HepG2 (cell line): ENCODE measurements around the gene EIF1AD. TPM values are rescaled to one million over a fixed set of nuclear protein-coding genes. Genes with fewer than 3 reads are reported as not detected.

Experiments
- IRX3 ChIP-seq: sonication (generic); formaldehyde crosslinking; IDR thresholded peaks from 2 replicates; pipeline ENCODE4 v1.8.1; 2023; ENCODE audit warnings: mild to moderate bottlenecking, low read depth, missing genetic modification reagents, borderline replicate concordance
- NBN ChIP-seq: fragments of 450-650 bp; conservative IDR thresholded peaks from 2 replicates; pipeline ENCODE4 v1.6.1; 2017
- NFE2L1 ChIP-seq: sonication (generic); formaldehyde crosslinking; IDR thresholded peaks from 2 replicates; pipeline ENCODE4 v1.4.0; 2020; ENCODE audit warnings: missing genetic modification reagents, mild to moderate bottlenecking, borderline replicate concordance
- PAF1 ChIP-seq: IDR thresholded peaks from 2 replicates; pipeline ENCODE4 v1.6.1; 2016; ENCODE audit warnings: missing genetic modification reagents, missing compliant biosample characterization
- SAFB2 ChIP-seq: sonication (generic); formaldehyde crosslinking; IDR thresholded peaks from 2 replicates; pipeline ENCODE4 v1.5.1; 2020; ENCODE audit warnings: missing genetic modification reagents, low read depth, mild to moderate bottlenecking, borderline replicate concordance
- SRSF1 ChIP-seq: fragments of 200-400 bp; formaldehyde crosslinking; optimal IDR thresholded peaks from 2 replicates; pipeline ENCODE3; 2017; ENCODE audit warnings: mild to moderate bottlenecking, low read depth, low read length, moderate library complexity
- TCF7 ChIP-seq: sonication (generic); IDR thresholded peaks from 2 replicates; pipeline ENCODE4 v1.6.1; 2016; ENCODE audit warnings: antibody characterized with exemption, low read depth
- YEATS2 ChIP-seq: sonication (generic); formaldehyde crosslinking; IDR thresholded peaks from 2 replicates; pipeline ENCODE4 v1.4.0; 2020; ENCODE audit warnings: missing genetic modification reagents, borderline replicate concordance
- ZNF207 ChIP-seq: fragments of 450-650 bp; IDR thresholded peaks from 2 replicates; pipeline ENCODE4 v1.6.1; 2016; ENCODE audit warnings: antibody characterized with exemption, borderline replicate concordance
- ZNF557 ChIP-seq: sonication (generic); formaldehyde crosslinking; IDR thresholded peaks from 2 replicates; pipeline ENCODE4 v1.4.0; 2020; ENCODE audit warnings: missing genetic modification reagents
- ZNF569 ChIP-seq: sonication (generic); formaldehyde crosslinking; IDR thresholded peaks from 2 replicates; pipeline ENCODE4 v1.5.0; 2020; ENCODE audit warnings: mild to moderate bottlenecking, missing genetic modification reagents, moderate library complexity, borderline replicate concordance
- ZNF672 ChIP-seq: sonication (generic); formaldehyde crosslinking; IDR thresholded peaks from 2 replicates; pipeline ENCODE4 v1.8.1; 2022; ENCODE audit warnings: missing genetic modification reagents
- ZNF777 ChIP-seq: sonication (generic); formaldehyde crosslinking; IDR thresholded peaks from 2 replicates; pipeline ENCODE4 v1.4.0; 2020; ENCODE audit warnings: missing genetic modification reagents
- ZZZ3 ChIP-seq: sonication (generic); formaldehyde crosslinking; IDR thresholded peaks from 2 replicates; pipeline ENCODE4 v1.4.0; 2020; ENCODE audit warnings: missing genetic modification reagents, mild to moderate bottlenecking, borderline replicate concordance
- polyA plus RNA-seq, 8 experiments: library from polyadenylated mRNA; depleted of rRNA in 3 of 8; stranded (reverse) in 7 of 8; unstranded in 1 of 8; fragments of >200 nt; fragmentation: Illumina TruSeq in 4 of 8; extraction: Trizol in 4 of 8; gene quantifications; 2 replicates each; pipeline versions ENCODE4 v1.2.1 to v1.2.3, GENCODE V29; 2011 to 2016; ENCODE audit warnings: low read depth in 4 of 8, missing spikeins in 1 of 8, mixed read lengths in 1 of 8; ENCODE audit not compliant: insufficient read depth in 1 of 8
- total RNA-seq, 5 experiments: library from RNA; depleted of rRNA; stranded (reverse); fragments of >200 nt; fragmentation: Illumina TruSeq; extraction: Trizol; gene quantifications; 2 replicates each; pipeline ENCODE4 v1.2.3, GENCODE V29; 2016; ENCODE audit warnings: low read depth in 1 of 5
- TF ChIP-seq, protein P1 (sequence below): sonication (generic); formaldehyde crosslinking; IDR thresholded peaks from 2 replicates; pipeline ENCODE4 v1.9.0; 2021; ENCODE audit warnings: missing genetic modification reagents, borderline replicate concordance
- TF ChIP-seq, protein P2 (sequence below): sonication (generic); formaldehyde crosslinking; IDR thresholded peaks from 2 replicates; pipeline ENCODE4 v1.5.0; 2020; ENCODE audit warnings: missing genetic modification reagents
- TF ChIP-seq, protein P3 (sequence below): sonication (generic); formaldehyde crosslinking; IDR thresholded peaks from 2 replicates; pipeline ENCODE4 v1.4.0; 2020; ENCODE audit warnings: missing genetic modification reagents
- TF ChIP-seq, protein P4 (sequence below): sonication (generic); formaldehyde crosslinking; IDR thresholded peaks from 2 replicates; pipeline ENCODE4 v1.4.0; 2020; ENCODE audit warnings: missing genetic modification reagents

Gene EIF1AD
- total and polyA plus RNA-seq, 2 of the 13 experiments (the other 11 are each of a cell fraction or from before 2014, with no cell fraction given) = 18.2 to 30.8 TPM

DNA sequence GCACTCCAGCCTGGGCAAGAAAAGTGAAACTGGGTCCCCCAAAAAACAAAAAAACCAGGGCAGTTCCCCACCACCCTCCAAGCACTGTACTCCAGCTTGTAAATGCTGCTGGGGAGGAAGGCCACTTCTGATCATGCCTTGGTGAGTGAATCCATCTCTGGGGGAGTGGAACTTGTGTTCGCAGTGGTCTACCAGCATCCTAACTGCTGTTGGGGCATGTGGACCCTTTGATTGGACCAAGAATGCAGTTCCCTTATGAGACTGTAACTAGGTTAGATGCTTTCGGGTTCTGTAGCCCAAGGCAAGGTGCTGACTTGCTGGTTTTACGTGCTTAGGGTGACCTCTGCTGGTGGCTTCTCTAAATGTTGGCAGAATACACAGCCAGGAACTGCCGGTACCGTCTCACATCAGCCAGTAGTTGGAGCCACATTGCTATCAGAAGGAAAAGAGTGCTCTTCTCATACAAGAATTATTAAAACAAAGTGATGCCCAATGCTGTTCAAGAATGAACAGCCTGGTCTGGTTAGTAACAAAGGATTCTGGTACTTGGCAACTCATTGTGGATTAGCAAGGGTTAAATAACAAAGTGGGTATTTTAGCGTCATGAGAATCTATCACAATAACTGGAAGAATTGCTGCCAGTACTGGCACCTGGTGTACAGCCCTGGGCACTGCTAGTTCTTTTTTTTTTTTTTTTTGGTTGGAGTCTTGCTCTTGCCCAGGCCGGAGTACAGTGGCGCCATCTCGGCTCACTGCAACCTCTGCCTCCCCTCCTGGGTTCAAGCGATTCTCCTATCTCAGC, 13.0 kb downstream of the EIF1AD start (continued):
- TF ChIP-seq, protein P1, sequence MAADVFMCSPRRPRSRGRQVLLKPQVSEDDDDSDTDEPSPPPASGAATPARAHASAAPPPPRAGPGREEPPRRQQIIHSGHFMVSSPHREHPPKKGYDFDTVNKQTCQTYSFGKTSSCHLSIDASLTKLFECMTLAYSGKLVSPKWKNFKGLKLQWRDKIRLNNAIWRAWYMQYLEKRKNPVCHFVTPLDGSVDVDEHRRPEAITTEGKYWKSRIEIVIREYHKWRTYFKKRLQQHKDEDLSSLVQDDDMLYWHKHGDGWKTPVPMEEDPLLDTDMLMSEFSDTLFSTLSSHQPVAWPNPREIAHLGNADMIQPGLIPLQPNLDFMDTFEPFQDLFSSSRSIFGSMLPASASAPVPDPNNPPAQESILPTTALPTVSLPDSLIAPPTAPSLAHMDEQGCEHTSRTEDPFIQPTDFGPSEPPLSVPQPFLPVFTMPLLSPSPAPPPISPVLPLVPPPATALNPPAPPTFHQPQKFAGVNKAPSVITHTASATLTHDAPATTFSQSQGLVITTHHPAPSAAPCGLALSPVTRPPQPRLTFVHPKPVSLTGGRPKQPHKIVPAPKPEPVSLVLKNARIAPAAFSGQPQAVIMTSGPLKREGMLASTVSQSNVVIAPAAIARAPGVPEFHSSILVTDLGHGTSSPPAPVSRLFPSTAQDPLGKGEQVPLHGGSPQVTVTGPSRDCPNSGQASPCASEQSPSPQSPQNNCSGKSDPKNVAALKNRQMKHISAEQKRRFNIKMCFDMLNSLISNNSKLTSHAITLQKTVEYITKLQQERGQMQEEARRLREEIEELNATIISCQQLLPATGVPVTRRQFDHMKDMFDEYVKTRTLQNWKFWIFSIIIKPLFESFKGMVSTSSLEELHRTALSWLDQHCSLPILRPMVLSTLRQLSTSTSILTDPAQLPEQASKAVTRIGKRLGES = no peak
- TF ChIP-seq, protein P2, sequence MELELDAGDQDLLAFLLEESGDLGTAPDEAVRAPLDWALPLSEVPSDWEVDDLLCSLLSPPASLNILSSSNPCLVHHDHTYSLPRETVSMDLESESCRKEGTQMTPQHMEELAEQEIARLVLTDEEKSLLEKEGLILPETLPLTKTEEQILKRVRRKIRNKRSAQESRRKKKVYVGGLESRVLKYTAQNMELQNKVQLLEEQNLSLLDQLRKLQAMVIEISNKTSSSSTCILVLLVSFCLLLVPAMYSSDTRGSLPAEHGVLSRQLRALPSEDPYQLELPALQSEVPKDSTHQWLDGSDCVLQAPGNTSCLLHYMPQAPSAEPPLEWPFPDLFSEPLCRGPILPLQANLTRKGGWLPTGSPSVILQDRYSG = no peak
- TF ChIP-seq ZNF569 (CRISPR knock-in tag) (no peak), ZNF777 (no peak), TCF7 (no peak), NBN (no peak), NFE2L1 (CRISPR knock-in tag) (no peak), ZNF207 (no peak), ZNF557 (CRISPR knock-in tag) (no peak), SAFB2 (no peak), YEATS2 (CRISPR knock-in tag) (peak; percentile 38; the same call in 1 of the 2 replicates), SRSF1 (no peak), ZZZ3 (CRISPR knock-in tag) (no peak), IRX3 (no peak), PAF1 (CRISPR knock-in tag) (no peak), ZNF672 (CRISPR knock-in tag) (no peak)
- TF ChIP-seq, protein P3, sequence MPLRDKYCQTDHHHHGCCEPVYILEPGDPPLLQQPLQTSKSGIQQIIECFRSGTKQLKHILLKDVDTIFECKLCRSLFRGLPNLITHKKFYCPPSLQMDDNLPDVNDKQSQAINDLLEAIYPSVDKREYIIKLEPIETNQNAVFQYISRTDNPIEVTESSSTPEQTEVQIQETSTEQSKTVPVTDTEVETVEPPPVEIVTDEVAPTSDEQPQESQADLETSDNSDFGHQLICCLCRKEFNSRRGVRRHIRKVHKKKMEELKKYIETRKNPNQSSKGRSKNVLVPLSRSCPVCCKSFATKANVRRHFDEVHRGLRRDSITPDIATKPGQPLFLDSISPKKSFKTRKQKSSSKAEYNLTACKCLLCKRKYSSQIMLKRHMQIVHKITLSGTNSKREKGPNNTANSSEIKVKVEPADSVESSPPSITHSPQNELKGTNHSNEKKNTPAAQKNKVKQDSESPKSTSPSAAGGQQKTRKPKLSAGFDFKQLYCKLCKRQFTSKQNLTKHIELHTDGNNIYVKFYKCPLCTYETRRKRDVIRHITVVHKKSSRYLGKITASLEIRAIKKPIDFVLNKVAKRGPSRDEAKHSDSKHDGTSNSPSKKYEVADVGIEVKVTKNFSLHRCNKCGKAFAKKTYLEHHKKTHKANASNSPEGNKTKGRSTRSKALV (CRISPR knock-in tag) = no peak
- TF ChIP-seq, protein P4, sequence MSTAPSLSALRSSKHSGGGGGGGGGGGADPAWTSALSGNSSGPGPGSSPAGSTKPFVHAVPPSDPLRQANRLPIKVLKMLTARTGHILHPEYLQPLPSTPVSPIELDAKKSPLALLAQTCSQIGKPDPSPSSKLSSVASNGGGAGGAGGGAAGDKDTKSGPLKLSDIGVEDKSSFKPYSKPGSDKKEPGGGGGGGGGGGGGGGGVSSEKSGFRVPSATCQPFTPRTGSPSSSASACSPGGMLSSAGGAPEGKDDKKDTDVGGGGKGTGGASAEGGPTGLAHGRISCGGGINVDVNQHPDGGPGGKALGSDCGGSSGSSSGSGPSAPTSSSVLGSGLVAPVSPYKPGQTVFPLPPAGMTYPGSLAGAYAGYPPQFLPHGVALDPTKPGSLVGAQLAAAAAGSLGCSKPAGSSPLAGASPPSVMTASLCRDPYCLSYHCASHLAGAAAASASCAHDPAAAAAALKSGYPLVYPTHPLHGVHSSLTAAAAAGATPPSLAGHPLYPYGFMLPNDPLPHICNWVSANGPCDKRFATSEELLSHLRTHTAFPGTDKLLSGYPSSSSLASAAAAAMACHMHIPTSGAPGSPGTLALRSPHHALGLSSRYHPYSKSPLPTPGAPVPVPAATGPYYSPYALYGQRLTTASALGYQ (CRISPR knock-in tag) = no peak
